Skeletal muscle cell (primary cell): ENCODE data around the gene SLC50A1.
A peak's percentile ranks its signal among the peaks of the same experiment; 100 is the strongest.

Experiments
- DNase-seq: peaks from one replicate; pipeline ENCODE4 v3.0.0-alpha.2; 2010; ENCODE audit warnings: low read depth
- H3K4me3 ChIP-seq: 2 replicates; pipeline ENCODE4 v1.5.1; 2011; ENCODE audit warnings: low read depth, mild to moderate bottlenecking, control low read depth, low read length, moderate library complexity

Gene SLC50A1

GRCh38 chr1:155135415-155136028 lies at the start of gene SLC50A1:
TSS of gene SLC50A1 (plus strand) at chr1:155135852. CDS start at chr1:155135912, 60 bp downstream.
- H3K4me3 ChIP-seq, result peak within 1 kb of the TSS; percentile 79
- peak; percentile 79 for DNase-seq

- DNase-seq, result no peak
- H3K4me3 ChIP-seq, result peak overlapping the region; percentile 76
These were observed 49.4 kb upstream of the SLC50A1 start for GRCh38 chr1:155086128-155086741.

- no peak for DNase-seq
- H3K4me3 ChIP-seq, result no peak overlapping the region
These were observed 48.7 kb upstream of the SLC50A1 start for GRCh38 chr1:155086856-155087535.

GRCh38 chr1:155091071-155092051 lies 44.3 kb upstream of the SLC50A1 start:
- no peak overlapping the region for H3K4me3 ChIP-seq
- no peak for DNase-seq

GRCh38 chr1:155092131-155092530 lies 43.5 kb upstream of the SLC50A1 start:
- DNase-seq, result no peak
- no peak overlapping the region for H3K4me3 ChIP-seq

GRCh38 chr1:155092641-155093040 lies 43.0 kb upstream of the SLC50A1 start:
- DNase-seq, result no peak
- no peak overlapping the region for H3K4me3 ChIP-seq

DNA sequence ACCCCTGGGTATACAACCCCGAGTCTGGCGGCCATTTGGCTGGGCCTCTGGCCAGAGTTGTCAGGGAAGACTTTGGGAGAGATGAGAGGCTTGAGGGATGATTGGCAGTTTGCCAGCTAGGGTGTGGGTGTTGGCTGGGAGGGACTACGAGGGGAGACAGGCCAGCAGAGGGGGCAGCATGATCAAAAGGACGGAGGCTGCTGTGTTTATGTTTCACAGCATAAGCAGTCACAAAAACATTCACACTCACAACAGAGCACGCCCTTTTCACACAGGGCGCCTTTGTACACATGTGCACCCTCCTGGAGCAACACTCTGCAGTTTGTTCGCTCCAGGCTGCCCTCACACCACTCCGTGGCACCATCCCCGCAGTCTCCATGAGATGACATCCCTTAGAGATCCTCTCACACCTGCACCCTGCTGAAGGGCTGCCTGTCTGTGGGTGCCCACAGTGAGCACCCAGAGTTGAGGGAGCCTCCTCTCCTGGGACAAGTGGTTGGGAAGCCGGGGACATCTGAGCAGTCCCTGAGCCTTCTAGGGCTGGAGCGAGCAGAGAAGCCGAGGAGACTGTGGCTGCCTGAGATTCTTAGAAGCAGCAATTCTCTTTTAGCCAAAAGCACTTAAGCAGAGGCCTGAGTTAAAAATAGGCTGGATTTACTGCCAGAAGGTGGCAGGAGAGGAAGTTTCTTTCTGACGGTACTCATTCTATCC lies 41.6 kb upstream of the SLC50A1 start:
- DNase-seq, result no peak
- no peak overlapping the region for H3K4me3 ChIP-seq

GRCh38 chr1:155094622-155094948 lies 41.1 kb upstream of the SLC50A1 start:
- DNase-seq, result no peak
- H3K4me3 ChIP-seq, result no peak overlapping the region

DNA sequence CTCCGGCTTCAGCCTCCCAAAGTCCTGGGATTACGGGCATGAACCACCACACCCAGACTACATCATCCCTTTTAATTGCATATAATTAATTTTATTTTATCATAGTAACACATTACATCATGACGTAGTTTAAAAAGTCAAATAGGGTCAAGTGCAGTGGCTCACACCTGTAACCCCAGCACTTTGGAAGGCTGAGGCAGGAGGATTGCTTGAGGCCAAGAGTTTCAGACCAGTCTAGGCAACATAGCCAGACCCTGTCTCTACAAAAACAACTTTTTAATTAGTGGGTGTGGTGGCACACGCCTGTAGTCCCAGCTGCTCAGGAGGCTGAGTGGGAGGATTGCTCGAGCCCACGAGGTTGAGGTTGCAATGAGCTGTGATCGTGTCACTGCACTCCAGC lies 36.3 kb upstream of the SLC50A1 start:
- H3K4me3 ChIP-seq, result no peak overlapping the region
- no peak for DNase-seq

- H3K4me3 ChIP-seq, result no peak overlapping the region
- DNase-seq, result no peak
These were observed 32.3 kb upstream of the SLC50A1 start for GRCh38 chr1:155103325-155103724.

GRCh38 chr1:155104605-155105534 lies 30.8 kb upstream of the SLC50A1 start:
- DNase-seq, result no peak

DNA sequence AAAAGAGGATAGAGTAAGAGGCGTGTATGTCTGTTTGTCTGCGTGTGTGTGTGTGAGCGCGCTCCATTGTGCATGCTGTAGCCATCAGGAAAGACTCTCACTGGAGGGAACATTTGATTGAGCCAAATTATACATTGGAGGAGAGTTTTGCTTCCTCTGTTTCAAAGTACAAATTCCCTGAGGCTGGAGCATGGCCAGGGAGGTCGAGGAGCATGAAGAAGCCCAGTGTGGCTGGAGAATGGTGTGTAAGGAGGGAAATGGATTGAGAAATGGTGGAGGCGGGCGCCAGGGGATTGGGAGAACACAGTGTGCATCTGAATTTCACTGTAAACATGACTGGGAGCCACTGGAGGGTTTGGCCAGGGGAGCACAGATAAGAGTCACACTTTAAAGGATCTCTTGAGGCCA lies 30.0 kb upstream of the SLC50A1 start:
- no peak overlapping the region for H3K4me3 ChIP-seq
- peak; percentile 45 for DNase-seq

More at GRCh38 chr1:155104605-155105534, 30.8 kb upstream of the SLC50A1 start:
- H3K4me3 ChIP-seq, result no peak overlapping the region

DNA sequence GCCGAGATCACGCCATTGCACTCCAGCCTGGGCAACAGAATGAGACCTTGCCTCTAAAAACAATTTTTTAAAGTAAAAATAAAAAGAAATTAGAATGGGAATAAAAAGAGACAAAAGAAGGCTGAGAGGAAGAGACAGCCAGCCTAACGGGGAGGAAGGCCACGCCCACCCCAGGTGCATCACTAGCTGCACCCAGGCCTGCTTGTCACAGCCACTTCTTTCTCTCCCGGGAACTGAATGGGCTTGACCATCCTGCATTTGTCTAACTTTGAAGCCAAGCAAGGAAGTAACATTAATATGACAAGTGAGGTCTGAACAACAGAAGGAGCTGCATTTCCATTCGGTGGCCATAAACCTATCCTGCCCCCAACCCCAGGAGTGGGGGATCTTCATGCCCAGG lies 28.8 kb upstream of the SLC50A1 start:
- no peak for DNase-seq
- no peak overlapping the region for H3K4me3 ChIP-seq

GRCh38 chr1:155107309-155108264 lies 28.1 kb upstream of the SLC50A1 start:
- DNase-seq, result no peak
- no peak overlapping the region for H3K4me3 ChIP-seq

GRCh38 chr1:155108296-155108695 lies 27.4 kb upstream of the SLC50A1 start:
- DNase-seq, result no peak
- no peak overlapping the region for H3K4me3 ChIP-seq

- H3K4me3 ChIP-seq, result no peak overlapping the region
- no peak for DNase-seq
These were observed 25.3 kb upstream of the SLC50A1 start for GRCh38 chr1:155110381-155110780.

DNA sequence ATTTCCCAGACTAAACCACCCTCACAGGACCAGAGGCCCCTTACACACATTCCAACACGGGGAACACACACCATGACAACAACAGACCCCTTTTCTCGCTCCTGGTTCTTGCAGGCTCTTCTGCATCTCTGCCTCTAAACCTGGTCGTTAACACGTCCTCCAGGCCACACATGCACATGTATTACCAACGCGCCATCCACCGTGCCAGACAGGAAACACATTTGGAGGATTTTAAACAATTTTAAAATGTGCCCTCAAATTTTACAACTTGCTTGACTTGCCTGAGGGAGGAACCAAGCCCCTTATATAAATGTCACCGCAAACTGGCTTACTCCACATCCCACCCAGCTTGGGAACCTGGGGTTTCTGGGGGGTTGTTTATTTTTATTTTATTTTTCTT lies 24.8 kb upstream of the SLC50A1 start:
- DNase-seq, result no peak
- H3K4me3 ChIP-seq, result no peak overlapping the region
